WERI-Rb-1 (cell line): ENCODE data around the gene TBCK.

Source experiments
- DNase-seq: peaks from one replicate; pipeline ENCODE4 v3.0.0-alpha.2; 2020
- H3K27ac ChIP-seq: fragments of 250-450 bp; sonication (Bioruptor Pico); 2 replicates; pipeline ENCODE4 v1.5.1; 2020; ENCODE audit warnings: mild to moderate bottlenecking, moderate library complexity
- H3K27me3 ChIP-seq: fragments of 250-450 bp; sonication (Bioruptor Pico); 2 replicates; pipeline ENCODE4 v1.5.1; 2021; ENCODE audit warnings: mild to moderate bottlenecking, low read depth, moderate library complexity; ENCODE audit not compliant: insufficient read depth, severe bottlenecking
- H3K36me3 ChIP-seq: fragments of 250-450 bp; sonication (Bioruptor Pico); 2 replicates; pipeline ENCODE4 v1.5.1; 2020; ENCODE audit warnings: mild to moderate bottlenecking, moderate library complexity
- H3K4me3 ChIP-seq: 2 replicates; pipeline ENCODE4 v1.5.1; 2011; ENCODE audit warnings: low read depth, mild to moderate bottlenecking, control low read depth, low read length
- H3K9me3 ChIP-seq: fragments of 250-450 bp; sonication (Bioruptor Pico); 2 replicates; pipeline ENCODE4 v1.5.1; 2021; ENCODE audit warnings: mild to moderate bottlenecking, moderate library complexity; ENCODE audit not compliant: severe bottlenecking
- CTCF ChIP-seq: IDR thresholded peaks from 2 replicates; pipeline ENCODE4 v1.5.1; 2011; ENCODE audit warnings: low read depth, mild to moderate bottlenecking, control low read depth, inconsistent platforms, low read length

Gene TBCK

GRCh38 chr4:106302062-106302438 is 14.0 kb downstream of the TBCK start:
- no peaks in the 10 kb centered on the region for H3K27me3 ChIP-seq
- no peak for DNase-seq
- no peaks in the 10 kb centered on the region for H3K9me3 ChIP-seq
- H3K27ac ChIP-seq, result no peak overlapping the region
- TF ChIP-seq CTCF, result no peak
- no peak overlapping the region for H3K4me3 ChIP-seq
- H3K36me3 ChIP-seq, result peaks cover 8% of the 10 kb centered on the region

- Histone ChIP-seq H3K27me3 (no peaks in the 10 kb centered on the region), H3K27ac (no peak overlapping the region), H3K36me3 (peaks cover 3% of the 10 kb centered on the region), H3K9me3 (no peaks in the 10 kb centered on the region), H3K4me3 (no peak overlapping the region)
- DNase-seq, result no peak
- no peak for TF ChIP-seq CTCF
Observed at GRCh38 chr4:106301393-106302061, 14.5 kb downstream of the TBCK start.

GRCh38 chr4:106299977-106300376 is 16.0 kb downstream of the TBCK start:
- TF ChIP-seq CTCF, result no peak
- no peaks in the 10 kb centered on the region for H3K27me3 ChIP-seq
- H3K27ac ChIP-seq, result no peak overlapping the region
- no peaks in the 10 kb centered on the region for H3K9me3 ChIP-seq
- no peak for DNase-seq
- no peak overlapping the region for H3K4me3 ChIP-seq
- H3K36me3 ChIP-seq, result peaks cover 4% of the 10 kb centered on the region

GRCh38 chr4:106297245-106298035 is 18.6 kb downstream of the TBCK start:
- no peak for TF ChIP-seq CTCF
- no peak overlapping the region for H3K27ac ChIP-seq
- H3K4me3 ChIP-seq, result no peak overlapping the region
- H3K9me3 ChIP-seq, result no peaks in the 10 kb centered on the region
- no peaks in the 10 kb centered on the region for H3K27me3 ChIP-seq
- no peak for DNase-seq
- peaks cover 18% of the 10 kb centered on the region for H3K36me3 ChIP-seq

- Histone ChIP-seq H3K27ac (no peak overlapping the region), H3K36me3 (peaks cover 28% of the 10 kb centered on the region), H3K27me3 (no peaks in the 10 kb centered on the region), H3K9me3 (no peaks in the 10 kb centered on the region), H3K4me3 (no peak overlapping the region)
- DNase-seq, result no peak
- TF ChIP-seq CTCF, result no peak
Observed at GRCh38 chr4:106294062-106294461, 21.9 kb downstream of the TBCK start.
